Measurements from ENCODE around the gene LRRTM3.

DNA sequence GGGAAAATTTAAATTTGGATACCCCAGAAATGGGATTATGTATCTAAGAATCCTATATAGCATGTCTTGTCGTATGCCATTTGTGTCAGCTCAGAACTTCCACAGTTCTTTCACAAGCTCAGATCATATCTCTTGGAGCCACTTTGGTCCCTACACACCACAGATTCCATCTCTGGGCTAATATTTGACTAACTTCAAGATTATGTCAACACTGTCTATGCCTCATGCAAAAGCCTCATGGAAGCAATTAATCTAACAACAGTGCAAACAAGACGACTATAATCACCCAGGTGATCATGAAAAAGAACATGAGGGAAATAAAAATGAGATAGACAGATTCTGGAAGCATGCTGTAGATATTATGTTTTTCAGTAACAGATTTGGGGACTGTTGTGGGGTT lies 189.1 kb downstream of the LRRTM3 start:
- TF ChIP-seq CTCF (IDR thresholded peaks at IDR 0.05): no peak
- TF ChIP-seq ZFX (IDR thresholded peaks at IDR 0.05; ENCODE audit: borderline replicate concordance): no peak

All from 22Rv1 (cell line).